Loucy (cell line): Measurements from ENCODE around the gene HMX1.

Experiments used
- EZH2phosphoT487 ChIP-seq: fragments of 200-600 bp; IDR thresholded peaks from 2 replicates; pipeline ENCODE4 v1.6.1; 2018; ENCODE audit warnings: antibody characterized with exemption, mild to moderate bottlenecking, moderate library complexity, borderline replicate concordance
- TF ChIP-seq, protein P1 (sequence below): fragments of 200-600 bp; sonication (generic); conservative IDR thresholded peaks from 2 replicates; pipeline ENCODE4 v1.5.1; 2014; ENCODE audit warnings: mild to moderate bottlenecking, antibody characterized with exemption, low read length

DNA sequence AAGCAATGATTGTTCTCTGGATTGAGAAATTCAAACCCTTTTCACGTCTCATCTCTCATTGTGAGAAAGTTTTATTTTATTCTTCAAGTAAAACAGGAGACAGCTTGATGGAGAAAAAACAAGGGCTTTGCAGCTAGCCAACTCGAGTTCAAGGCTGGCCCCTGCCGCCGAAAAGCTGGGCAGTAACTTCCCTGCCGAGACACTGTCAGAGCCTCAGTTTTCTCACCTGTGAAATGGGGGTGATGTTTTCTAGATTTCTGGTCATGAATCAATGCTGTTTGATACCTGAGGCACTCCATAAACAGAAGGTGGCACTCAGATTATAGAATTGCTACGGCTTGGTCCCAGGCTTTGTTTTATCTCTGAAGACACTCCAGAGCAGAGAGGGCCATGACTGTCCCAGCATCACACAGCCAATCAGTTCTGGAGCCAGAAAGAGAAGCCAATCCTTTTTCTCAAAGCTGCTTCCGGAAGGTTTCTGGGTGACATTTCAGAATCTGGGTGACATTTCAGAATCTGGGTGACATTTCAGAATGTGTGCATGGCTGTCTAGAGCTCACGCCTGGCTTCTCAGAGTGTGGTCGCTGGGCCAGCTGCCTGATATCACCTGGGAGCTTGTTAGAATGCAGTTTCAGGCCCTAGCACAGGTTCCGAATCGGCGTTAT is 33.2 kb downstream of the HMX1 start:
- TF ChIP-seq, protein P1, sequence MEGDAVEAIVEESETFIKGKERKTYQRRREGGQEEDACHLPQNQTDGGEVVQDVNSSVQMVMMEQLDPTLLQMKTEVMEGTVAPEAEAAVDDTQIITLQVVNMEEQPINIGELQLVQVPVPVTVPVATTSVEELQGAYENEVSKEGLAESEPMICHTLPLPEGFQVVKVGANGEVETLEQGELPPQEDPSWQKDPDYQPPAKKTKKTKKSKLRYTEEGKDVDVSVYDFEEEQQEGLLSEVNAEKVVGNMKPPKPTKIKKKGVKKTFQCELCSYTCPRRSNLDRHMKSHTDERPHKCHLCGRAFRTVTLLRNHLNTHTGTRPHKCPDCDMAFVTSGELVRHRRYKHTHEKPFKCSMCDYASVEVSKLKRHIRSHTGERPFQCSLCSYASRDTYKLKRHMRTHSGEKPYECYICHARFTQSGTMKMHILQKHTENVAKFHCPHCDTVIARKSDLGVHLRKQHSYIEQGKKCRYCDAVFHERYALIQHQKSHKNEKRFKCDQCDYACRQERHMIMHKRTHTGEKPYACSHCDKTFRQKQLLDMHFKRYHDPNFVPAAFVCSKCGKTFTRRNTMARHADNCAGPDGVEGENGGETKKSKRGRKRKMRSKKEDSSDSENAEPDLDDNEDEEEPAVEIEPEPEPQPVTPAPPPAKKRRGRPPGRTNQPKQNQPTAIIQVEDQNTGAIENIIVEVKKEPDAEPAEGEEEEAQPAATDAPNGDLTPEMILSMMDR = no peak
- no peak for TF ChIP-seq EZH2phosphoT487
